Activated T-cell treated with anti-CD3 and anti-CD28 coated beads for 48 hours (primary cell): ENCODE data around the gene GPR132.

Experiments used
- DNase-seq: peaks from one replicate; pipeline ENCODE4 v3.0.0-alpha.2; 2020; ENCODE audit warnings: low read depth

GPR132 gene

GRCh38 chr14:105061428-105062047 is 3.7 kb downstream of the GPR132 start:
- DNase-seq = peak; percentile 65

GRCh38 chr14:105060751-105061427 is 4.3 kb downstream of the GPR132 start:
- peak; percentile 39 for DNase-seq

- DNase-seq = no peak
These were observed 5.2 kb downstream of the GPR132 start for GRCh38 chr14:105059925-105060565.

- DNase-seq = peak; percentile 46
These were observed 6.0 kb downstream of the GPR132 start for GRCh38 chr14:105059035-105059924.

- no peak for DNase-seq
These were observed 6.7 kb downstream of the GPR132 start for GRCh38 chr14:105058521-105059034.

- DNase-seq = no peak
These were observed 8.9 kb downstream of the GPR132 start for GRCh38 chr14:105056303-105056831.

- no peak for DNase-seq
These were observed 9.4 kb downstream of the GPR132 start for GRCh38 chr14:105055736-105056302.

- no peak for DNase-seq
These were observed 9.9 kb downstream of the GPR132 start for GRCh38 chr14:105055334-105055733.

GRCh38 chr14:105053996-105054395 is 11.2 kb downstream of the GPR132 start:
- DNase-seq = no peak

- DNase-seq = no peak
These were observed 11.8 kb downstream of the GPR132 start for GRCh38 chr14:105053421-105053820.

- DNase-seq = no peak
These were observed 13.1 kb downstream of the GPR132 start for GRCh38 chr14:105052110-105052458.

GRCh38 chr14:105051182-105052109 is 13.8 kb downstream of the GPR132 start:
- no peak for DNase-seq

GRCh38 chr14:105050551-105050897 is 14.7 kb downstream of the GPR132 start:
- DNase-seq = no peak

- DNase-seq = no peak
These were observed 15.3 kb downstream of the GPR132 start for GRCh38 chr14:105049753-105050550.

GRCh38 chr14:105047283-105048016 is 17.8 kb downstream of the GPR132 start:
- DNase-seq = no peak

GRCh38 chr14:105046891-105047282 is 18.3 kb downstream of the GPR132 start:
- DNase-seq = no peak

- peak; percentile 90 for DNase-seq
These were observed 19.4 kb downstream of the GPR132 start for GRCh38 chr14:105045710-105046326.

GRCh38 chr14:105043641-105044040 is 21.6 kb downstream of the GPR132 start:
- DNase-seq = no peak

- DNase-seq = no peak
These were observed 22.4 kb downstream of the GPR132 start for GRCh38 chr14:105042813-105043212.
